Gastroesophageal sphincter (tissue), 3 donors: ENCODE results near the gene USP12.
"Not testable (repeated sequence)": the region's sequence is repeated elsewhere in the genome, so short reads cannot be mapped to it uniquely, and the experiment has no call there.

Experiments used
- POLR2AphosphoS5 ChIP-seq: sonication (generic); formaldehyde crosslinking; IDR thresholded peaks from one replicate; pipeline ENCODE4 v1.6.1; 2017; ENCODE audit warnings: antibody characterized with exemption
- TF ChIP-seq, protein P1 (sequence below), 4 experiments: fragments of 200-600 bp in 2 of 4; fragments of 450-650 bp in 2 of 4; sonication (generic) in 1 of 4; IDR thresholded peaks; one replicate each; pipeline ENCODE4 v1.5.1; 2017 to 2019; ENCODE audit warnings: antibody characterized with exemption in 4 of 4, mild to moderate bottlenecking in 2 of 4, moderate library complexity in 2 of 4

DNA sequence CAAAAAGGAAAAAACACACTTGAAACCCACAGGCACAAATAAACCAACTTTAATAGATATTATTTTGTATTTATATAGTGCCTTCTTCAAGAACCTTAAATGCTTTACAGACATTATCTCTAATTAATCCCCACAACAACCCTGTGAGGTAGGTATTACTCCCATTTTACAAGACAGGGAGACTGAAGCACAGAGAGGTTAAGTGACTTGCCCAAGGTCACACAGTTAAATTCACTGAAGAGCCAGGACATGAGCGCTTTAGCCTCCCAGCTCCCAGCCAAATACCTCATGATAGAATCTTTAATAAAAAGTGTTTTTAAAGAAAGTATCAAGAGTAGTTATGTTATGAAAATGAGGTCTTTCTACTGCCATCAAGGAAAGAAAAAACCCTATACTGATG is 105.5 kb downstream of the USP12 start:
- TF ChIP-seq, protein P1, sequence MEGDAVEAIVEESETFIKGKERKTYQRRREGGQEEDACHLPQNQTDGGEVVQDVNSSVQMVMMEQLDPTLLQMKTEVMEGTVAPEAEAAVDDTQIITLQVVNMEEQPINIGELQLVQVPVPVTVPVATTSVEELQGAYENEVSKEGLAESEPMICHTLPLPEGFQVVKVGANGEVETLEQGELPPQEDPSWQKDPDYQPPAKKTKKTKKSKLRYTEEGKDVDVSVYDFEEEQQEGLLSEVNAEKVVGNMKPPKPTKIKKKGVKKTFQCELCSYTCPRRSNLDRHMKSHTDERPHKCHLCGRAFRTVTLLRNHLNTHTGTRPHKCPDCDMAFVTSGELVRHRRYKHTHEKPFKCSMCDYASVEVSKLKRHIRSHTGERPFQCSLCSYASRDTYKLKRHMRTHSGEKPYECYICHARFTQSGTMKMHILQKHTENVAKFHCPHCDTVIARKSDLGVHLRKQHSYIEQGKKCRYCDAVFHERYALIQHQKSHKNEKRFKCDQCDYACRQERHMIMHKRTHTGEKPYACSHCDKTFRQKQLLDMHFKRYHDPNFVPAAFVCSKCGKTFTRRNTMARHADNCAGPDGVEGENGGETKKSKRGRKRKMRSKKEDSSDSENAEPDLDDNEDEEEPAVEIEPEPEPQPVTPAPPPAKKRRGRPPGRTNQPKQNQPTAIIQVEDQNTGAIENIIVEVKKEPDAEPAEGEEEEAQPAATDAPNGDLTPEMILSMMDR (IDR thresholded peaks at IDR 0.05), result not testable (repeated sequence)
- TF ChIP-seq POLR2AphosphoS5, result not testable (repeated sequence)
